Measurements from ENCODE around the gene CXorf65. TPM values are rescaled to one million over a fixed set of nuclear protein-coding genes. Genes with fewer than 3 reads are reported as not detected.

CXorf65 gene
- total and polyA plus RNA-seq, 2 experiments from 2014 or later: not detected

DNA sequence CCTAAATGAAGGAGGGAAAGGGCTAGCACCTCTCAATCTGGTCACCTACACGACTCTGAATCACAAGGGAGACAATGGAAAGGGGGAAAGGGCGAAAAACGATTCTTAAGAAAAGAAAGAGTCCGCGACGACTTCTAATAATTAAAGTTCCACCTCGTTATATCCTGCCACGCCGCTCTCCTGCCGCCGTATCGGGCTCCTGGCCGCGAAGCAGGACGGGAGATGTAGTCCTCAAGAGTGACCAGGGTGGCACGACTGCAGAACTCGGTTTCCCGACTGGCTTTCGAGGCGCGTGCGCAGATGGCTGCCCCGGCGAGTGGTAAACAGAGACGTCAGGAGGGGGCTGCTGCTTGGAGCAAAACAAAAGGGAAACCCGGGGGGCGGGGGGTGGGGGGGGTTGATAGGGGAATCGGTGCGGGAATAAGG, 11.0 kb downstream of the CXorf65 start, which contains the start of gene FOXO4:
TSS of gene FOXO4 (plus strand) at position 297 of the 426 bp plus-strand sequence. CDS start 678 bp downstream, outside the sequence.
- peak; percentile 91 for DNase-seq
- Histone ChIP-seq H3K9ac (peak within 1 kb of the TSS; percentile 74), H3K36me3 (ENCODE audit: low read depth) (no peaks in the 10 kb centered on the region), H4K20me1 (ENCODE audit: insufficient read depth) (no peaks in the 10 kb centered on the region), H3K27ac (no peak within 1 kb of the TSS), H3F3A (ENCODE audit: insufficient read depth) (no peaks in the 10 kb centered on the region), H2AFZ (peak within 1 kb of the TSS; percentile 79), H3K9me3 (ENCODE audit: low read depth) (no peaks in the 10 kb centered on the region), H3K9me2 (ENCODE audit: insufficient read depth) (no peaks in the 10 kb centered on the region), H3K4me1 (ENCODE audit: insufficient read depth) (no peaks in the 10 kb centered on the region), H3K79me2 (ENCODE audit: insufficient read depth) (no peaks in the 10 kb centered on the region), H3K4me3 (peak within 1 kb of the TSS; percentile 82), H3K4me2 (ENCODE audit: unreplicated experiment) (peak within 1 kb of the TSS; percentile 91), H3K27me3 (replicated peaks; ENCODE audit: insufficient read depth) (no peaks in the 10 kb centered on the region)
- WGBS, 2 experiments (ENCODE audit: low coverage in 1 of 2, low lambda C conversion rate in 2 of 2, missing lambda C conversion rate in 2 of 2): 1% methylated on average over 22 to 28 of the region's 29 CpGs
- in situ Hi-C loops (cut with MboI): no loop called here
- no peak for TF ChIP-seq EZH2phosphoT487 (IDR thresholded peaks at IDR 0.05; ENCODE audit: insufficient read depth, low read depth)
- TF ChIP-seq EZH2 (IDR thresholded peaks at IDR 0.05; ENCODE audit: insufficient read depth, poor library complexity, severe bottlenecking): no peak

DNA sequence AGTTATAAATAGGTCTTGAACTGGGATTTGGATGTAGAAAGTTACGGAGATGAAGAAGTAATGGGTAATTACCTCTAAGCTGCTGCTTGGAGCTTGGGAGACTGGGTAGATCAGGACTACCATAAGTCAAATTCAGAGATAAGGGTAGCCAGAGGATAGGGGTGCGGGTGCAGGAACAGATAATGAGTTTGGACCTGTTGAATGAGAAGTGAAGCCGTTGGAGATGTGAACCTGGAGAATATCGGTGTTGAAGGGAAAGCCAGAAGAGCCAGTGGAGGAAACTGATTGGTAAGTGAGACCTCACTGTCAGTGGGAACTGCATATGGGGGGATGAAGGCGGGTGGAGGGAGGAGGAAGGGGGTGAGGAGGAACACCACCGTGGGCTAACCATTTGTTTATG, 11.5 kb downstream of the CXorf65 start:
- Histone ChIP-seq H3K36me3 (ENCODE audit: low read depth) (no peaks in the 10 kb centered on the region), H2AFZ (peak overlapping the region; percentile 79), H3K4me1 (ENCODE audit: insufficient read depth) (no peaks in the 10 kb centered on the region), H3K79me2 (ENCODE audit: insufficient read depth) (no peaks in the 10 kb centered on the region), H4K20me1 (ENCODE audit: insufficient read depth) (no peaks in the 10 kb centered on the region), H3K4me2 (ENCODE audit: unreplicated experiment) (peak overlapping the region; percentile 62), H3K27me3 (replicated peaks; ENCODE audit: insufficient read depth) (no peaks in the 10 kb centered on the region), H3K9me3 (ENCODE audit: low read depth) (no peaks in the 10 kb centered on the region), H3K27ac (no peak overlapping the region), H3K9me2 (ENCODE audit: insufficient read depth) (no peaks in the 10 kb centered on the region), H3K9ac (peak overlapping the region; percentile 74), H3K4me3 (peak overlapping the region; percentile 82), H3F3A (ENCODE audit: insufficient read depth) (no peaks in the 10 kb centered on the region)
- TF ChIP-seq EZH2 (IDR thresholded peaks at IDR 0.05; ENCODE audit: insufficient read depth, poor library complexity, severe bottlenecking) (no peak), EZH2phosphoT487 (IDR thresholded peaks at IDR 0.05; ENCODE audit: insufficient read depth, low read depth) (no peak)
- in situ Hi-C loops (cut with MboI): no loop called here
- DNase-seq: no peak
- 24 to 35% methylated on average over 4 to 6 of the region's 6 CpGs for WGBS, 2 experiments (ENCODE audit: low coverage in 1 of 2, low lambda C conversion rate in 2 of 2, missing lambda C conversion rate in 2 of 2)

DNA sequence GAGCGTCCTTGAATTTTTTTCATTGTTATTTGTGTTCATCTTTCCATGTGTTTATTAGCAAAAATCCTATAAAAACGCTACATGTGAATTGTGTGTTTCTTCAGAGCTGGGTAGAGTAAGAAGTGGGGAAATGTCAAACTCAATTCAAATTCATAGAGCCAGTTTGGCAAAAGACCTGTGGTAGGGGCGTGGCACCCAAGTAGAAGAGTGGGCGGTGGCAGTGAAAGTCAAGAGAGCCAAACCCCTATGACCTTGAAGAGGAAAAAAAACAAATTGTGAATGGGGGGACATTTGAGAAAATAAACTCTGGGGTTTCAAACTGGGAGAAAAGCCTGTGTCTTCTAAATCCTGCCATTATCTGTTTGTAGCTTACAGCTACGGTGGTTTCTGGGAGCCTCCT, 15.3 kb downstream of the CXorf65 start:
- Histone ChIP-seq H3K27me3 (replicated peaks; ENCODE audit: insufficient read depth) (no peaks in the 10 kb centered on the region), H3K27ac (no peak overlapping the region), H3F3A (ENCODE audit: insufficient read depth) (no peaks in the 10 kb centered on the region), H3K9ac (no peak overlapping the region), H3K4me2 (ENCODE audit: unreplicated experiment) (no peak overlapping the region), H4K20me1 (ENCODE audit: insufficient read depth) (no peaks in the 10 kb centered on the region), H3K36me3 (ENCODE audit: low read depth) (no peaks in the 10 kb centered on the region), H3K9me3 (ENCODE audit: low read depth) (no peaks in the 10 kb centered on the region), H3K4me3 (no peak overlapping the region), H2AFZ (no peak overlapping the region), H3K9me2 (ENCODE audit: insufficient read depth) (no peaks in the 10 kb centered on the region), H3K4me1 (ENCODE audit: insufficient read depth) (no peaks in the 10 kb centered on the region), H3K79me2 (ENCODE audit: insufficient read depth) (no peaks in the 10 kb centered on the region)
- TF ChIP-seq EZH2phosphoT487 (IDR thresholded peaks at IDR 0.05; ENCODE audit: insufficient read depth, low read depth) (no peak), EZH2 (IDR thresholded peaks at IDR 0.05; ENCODE audit: insufficient read depth, poor library complexity, severe bottlenecking) (no peak)
- WGBS, 2 experiments (ENCODE audit: low coverage in 1 of 2, low lambda C conversion rate in 2 of 2, missing lambda C conversion rate in 2 of 2): 51 to 53% methylated on average over 5 of the region's 5 CpGs
- no peak for DNase-seq
- in situ Hi-C loops (cut with MboI): no loop called here

DNA sequence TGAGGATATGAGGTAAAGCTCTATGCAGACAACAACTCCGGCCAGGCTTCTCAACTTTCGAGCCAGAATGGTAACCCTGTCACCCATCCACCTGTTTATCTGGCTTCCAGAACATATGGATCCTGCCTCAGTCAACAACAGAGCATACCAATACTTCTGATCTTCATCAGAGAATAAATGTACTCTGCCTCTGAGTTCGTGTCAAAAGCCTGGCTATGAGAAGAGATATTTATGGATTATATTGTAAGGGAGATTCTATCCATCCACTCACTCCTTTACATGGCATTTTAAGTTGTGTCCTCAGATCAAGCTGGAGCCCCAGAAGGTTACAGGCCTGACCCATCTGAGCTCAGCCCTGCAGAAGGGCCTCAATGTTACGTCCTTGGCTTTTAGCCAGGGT, 20.6 kb downstream of the CXorf65 start:
- H3K27ac ChIP-seq: no peak overlapping the region
- no peaks in the 10 kb centered on the region for H3K36me3 ChIP-seq (ENCODE audit: low read depth)
- H3K27me3 ChIP-seq (replicated peaks; ENCODE audit: insufficient read depth): no peaks in the 10 kb centered on the region
- in situ Hi-C loops (cut with MboI): no loop called here
- no peaks in the 10 kb centered on the region for H3K9me3 ChIP-seq (ENCODE audit: low read depth)
- H3K4me1 ChIP-seq (ENCODE audit: insufficient read depth): no peaks in the 10 kb centered on the region
- no peaks in the 10 kb centered on the region for H3F3A ChIP-seq (ENCODE audit: insufficient read depth)
- no peaks in the 10 kb centered on the region for H3K79me2 ChIP-seq (ENCODE audit: insufficient read depth)
- H4K20me1 ChIP-seq (ENCODE audit: insufficient read depth): no peaks in the 10 kb centered on the region
- no peak overlapping the region for H2AFZ ChIP-seq
- no peak overlapping the region for H3K9ac ChIP-seq
- H3K4me3 ChIP-seq: no peak overlapping the region
- no peak for DNase-seq
- H3K9me2 ChIP-seq (ENCODE audit: insufficient read depth): no peaks in the 10 kb centered on the region
- 34 to 37% methylated on average over 4 of the region's 4 CpGs for WGBS, 2 experiments (ENCODE audit: low coverage in 1 of 2, low lambda C conversion rate in 2 of 2, missing lambda C conversion rate in 2 of 2)
- TF ChIP-seq EZH2phosphoT487 (IDR thresholded peaks at IDR 0.05; ENCODE audit: insufficient read depth, low read depth): no peak
- no peak overlapping the region for H3K4me2 ChIP-seq (ENCODE audit: unreplicated experiment)

DNA sequence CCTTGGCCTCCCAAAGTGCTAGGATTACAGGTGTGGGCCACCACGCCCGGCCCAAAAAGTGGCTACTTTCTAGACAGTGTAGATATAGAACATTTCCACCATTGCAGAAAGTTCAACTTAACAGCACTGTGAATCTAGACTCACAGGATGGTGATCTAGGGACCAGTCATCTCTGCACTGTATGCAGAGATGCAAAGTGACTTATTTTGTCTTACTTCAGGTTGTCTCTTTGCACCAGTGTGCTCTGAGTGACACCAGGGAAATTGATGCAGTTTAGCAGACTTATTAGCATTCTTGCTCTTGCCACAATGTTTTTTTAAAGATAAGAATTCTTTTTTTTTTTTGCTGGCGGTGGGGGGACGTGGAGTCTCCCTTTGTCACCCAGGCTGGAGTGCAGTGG, 23.7 kb downstream of the CXorf65 start:
- H3K9me3 ChIP-seq (ENCODE audit: low read depth): no peaks in the 10 kb centered on the region
- H3K79me2 ChIP-seq (ENCODE audit: insufficient read depth): no peaks in the 10 kb centered on the region
- H4K20me1 ChIP-seq (ENCODE audit: insufficient read depth): no peaks in the 10 kb centered on the region
- TF ChIP-seq EZH2 (IDR thresholded peaks at IDR 0.05; ENCODE audit: insufficient read depth, poor library complexity, severe bottlenecking) (no peak), EZH2phosphoT487 (IDR thresholded peaks at IDR 0.05; ENCODE audit: insufficient read depth, low read depth) (no peak)
- no peak for DNase-seq
- WGBS, 2 experiments (ENCODE audit: low coverage in 1 of 2, low lambda C conversion rate in 2 of 2, missing lambda C conversion rate in 2 of 2): 64 to 69% methylated on average over 4 of the region's 4 CpGs
- no peaks in the 10 kb centered on the region for H3K27me3 ChIP-seq (replicated peaks; ENCODE audit: insufficient read depth)
- H3K9me2 ChIP-seq (ENCODE audit: insufficient read depth): no peaks in the 10 kb centered on the region
- no peak overlapping the region for H3K4me3 ChIP-seq
- no peak overlapping the region for H3K4me2 ChIP-seq (ENCODE audit: unreplicated experiment)
- H3K4me1 ChIP-seq (ENCODE audit: insufficient read depth): no peaks in the 10 kb centered on the region
- H3K36me3 ChIP-seq (ENCODE audit: low read depth): no peaks in the 10 kb centered on the region
- H2AFZ ChIP-seq: no peak overlapping the region
- no peak overlapping the region for H3K27ac ChIP-seq
- no peak overlapping the region for H3K9ac ChIP-seq
- H3F3A ChIP-seq (ENCODE audit: insufficient read depth): no peaks in the 10 kb centered on the region
- in situ Hi-C loops (cut with MboI): no loop called here
